CD4-positive, CD25-positive, alpha-beta regulatory T cell (primary cell): ENCODE measurements around the gene OXSM. TPM values are rescaled to one million over a fixed set of nuclear protein-coding genes. Genes with fewer than 3 reads are reported as not detected.
A peak's percentile ranks its signal among the peaks of the same experiment; 100 is the strongest.

Experiments
- ATAC-seq, 2 donors: fragments of 150-1000 bp; cut with Tn5 transposase; one replicate each; pipeline ENCODE4 v1.10.0; 2021; ENCODE audit warnings: low read depth in 2 of 2, moderate number of reproducible peaks in 2 of 2, moderate library complexity in 1 of 2
- DNase-seq, 3 donors: peaks; one replicate each; pipeline versions ENCODE4 v3.0.0 to v3.0.0-alpha.2; 2012 to 2022; ENCODE audit warnings: mixed read lengths in 1 of 3
- H3K27ac ChIP-seq: one replicate; pipeline ENCODE4 v1.7.0; 2013; ENCODE audit warnings: mild to moderate bottlenecking, low read length; ENCODE audit not compliant: insufficient read depth, poor library complexity, severe bottlenecking
- H3K27me3 ChIP-seq: one replicate; pipeline ENCODE4 v1.7.0; 2013; ENCODE audit warnings: low read length; ENCODE audit not compliant: control insufficient read depth, insufficient read depth
- H3K36me3 ChIP-seq: one replicate; pipeline ENCODE4 v1.7.0; 2013; ENCODE audit warnings: mild to moderate bottlenecking, low read length, moderate library complexity; ENCODE audit not compliant: control insufficient read depth, insufficient read depth
- H3K4me1 ChIP-seq: 2 replicates; pipeline ENCODE4 v1.7.0; 2013; ENCODE audit warnings: mild to moderate bottlenecking, low read length; ENCODE audit not compliant: insufficient read depth, control insufficient read depth, poor library complexity, severe bottlenecking
- H3K4me3 ChIP-seq: one replicate; pipeline ENCODE4 v1.7.0; 2013; ENCODE audit warnings: low read depth, mild to moderate bottlenecking, low read length, moderate library complexity
- H3K9me3 ChIP-seq, 2 experiments: 1 replicate in 1 of 2; 2 replicates in 1 of 2; pipeline ENCODE4 v1.7.0; 2013; ENCODE audit warnings: low read length in 2 of 2, mild to moderate bottlenecking in 1 of 2, moderate library complexity in 1 of 2; ENCODE audit not compliant: control insufficient read depth in 2 of 2
- H3K27ac Mint-ChIP-seq, 3 donors: one replicate each; pipeline ENCODE4 v1.8.0; 2020 to 2022; ENCODE audit warnings: mild to moderate bottlenecking in 3 of 3, mixed read lengths in 3 of 3, moderate library complexity in 2 of 3
- H3K27me3 Mint-ChIP-seq: one replicate; pipeline ENCODE4 v1.8.0; 2022; ENCODE audit warnings: mild to moderate bottlenecking, mixed read lengths
- H3K36me3 Mint-ChIP-seq: one replicate; pipeline ENCODE4 v1.8.0; 2020; ENCODE audit warnings: mixed read lengths
- H3K4me1 Mint-ChIP-seq, 4 donors: one replicate each; pipeline ENCODE4 v1.8.0; 2020 to 2022; ENCODE audit warnings: mixed read lengths in 4 of 4, mild to moderate bottlenecking in 1 of 4
- H3K4me3 Mint-ChIP-seq, 4 donors: one replicate each; pipeline ENCODE4 v1.8.0; 2020 to 2022; ENCODE audit warnings: mild to moderate bottlenecking in 4 of 4, mixed read lengths in 4 of 4, moderate library complexity in 3 of 4
- H3K9me3 Mint-ChIP-seq, 7 donors: one replicate each; pipeline ENCODE4 v1.8.0; 2020 to 2022; ENCODE audit warnings: mixed read lengths in 7 of 7, mild to moderate bottlenecking in 3 of 7, moderate library complexity in 2 of 7
- polyA plus RNA-seq, 4 donors: library from polyadenylated mRNA; unstranded; fragments of 300-500 nt; fragmentation: Illumina TruSeq; gene quantifications; one replicate each; pipeline ENCODE4 v1.2.3, GENCODE V29; 2021
- total RNA-seq: library from RNA; stranded (reverse); gene quantifications from one replicate; pipeline ENCODE4 v1.2.3, GENCODE V29; 2022

The OXSM gene
- total and polyA plus RNA-seq, 5 donors from 2014 or later = 6.6 to 17.4 (median 14.2) TPM

DNA sequence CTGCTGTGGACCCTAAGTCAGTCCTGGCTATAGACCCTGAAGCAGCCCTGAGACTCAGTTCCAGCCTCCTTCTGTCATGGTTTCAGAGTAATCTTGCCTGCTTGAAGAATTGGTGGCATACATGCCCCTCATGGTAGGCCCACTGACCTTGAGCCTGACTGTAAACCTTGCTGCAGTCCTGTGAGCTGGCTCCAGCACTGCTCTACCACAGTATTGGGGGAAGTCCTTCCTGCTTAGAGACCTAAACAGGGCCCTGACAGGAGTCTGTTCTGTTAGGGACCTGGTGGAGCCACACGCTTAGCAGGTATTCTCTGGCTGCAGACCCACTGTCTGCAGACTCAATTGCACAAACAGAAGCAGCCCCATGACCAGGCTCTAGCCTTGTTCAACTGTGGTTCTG is 47.1 kb downstream of the OXSM start:
- Mint-ChIP-seq H3K4me3 (no peak overlapping the region), H3K27me3 (peaks cover 27% of the 10 kb centered on the region), H3K4me1 (peaks cover 0 to 2% (median 0%) of the 10 kb centered on the region in 4 donors), H3K9me3 (peaks cover 0 to 4% (median 0%) of the 10 kb centered on the region in 7 donors), H3K36me3 (no peaks in the 10 kb centered on the region), H3K27ac (no peak overlapping the region)
- no peaks in the 10 kb centered on the region for H3K4me1 ChIP-seq
- H3K27ac ChIP-seq = no peak overlapping the region
- DNase-seq (peak in 1 of 3 donors; percentile 17), ATAC-seq (no peak)
- no peaks in the 10 kb centered on the region for H3K36me3 ChIP-seq
- H3K4me3 ChIP-seq = no peak overlapping the region
- peaks cover 0 to 6% of the 10 kb centered on the region in 2 experiments for H3K9me3 ChIP-seq
- H3K27me3 ChIP-seq = peaks cover 4% of the 10 kb centered on the region

DNA sequence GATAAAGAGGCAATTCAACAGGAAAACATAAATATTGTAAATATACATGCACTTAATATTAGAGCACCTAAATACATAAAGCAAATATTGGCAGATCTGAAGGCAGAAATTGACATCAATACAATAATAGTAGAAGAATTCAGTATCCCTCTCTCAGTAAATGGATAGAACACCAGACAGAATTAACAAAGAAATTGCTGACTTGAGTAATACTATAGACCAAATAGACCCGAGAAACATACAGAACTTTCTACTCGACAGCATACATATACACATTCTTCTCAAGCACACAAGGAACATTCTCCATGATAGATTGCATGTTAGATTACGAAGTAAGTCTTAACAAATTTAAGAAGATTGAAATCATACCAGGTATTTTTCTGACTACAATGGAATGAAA is 50.2 kb downstream of the OXSM start:
- DNase-seq (no peak), ATAC-seq (no peak)
- Histone ChIP-seq H3K27ac (no peak overlapping the region), H3K4me3 (no peak overlapping the region), H3K9me3 (peaks cover 0 to 6% of the 10 kb centered on the region in 2 experiments), H3K4me1 (no peaks in the 10 kb centered on the region), H3K27me3 (peaks cover 4% of the 10 kb centered on the region), H3K36me3 (no peaks in the 10 kb centered on the region)
- no peak overlapping the region for H3K4me3 Mint-ChIP-seq
- H3K9me3 Mint-ChIP-seq = peaks cover 0 to 4% (median 0%) of the 10 kb centered on the region in 7 donors
- no peaks in the 10 kb centered on the region for H3K36me3 Mint-ChIP-seq
- H3K27me3 Mint-ChIP-seq = peaks cover 25% of the 10 kb centered on the region
- peaks cover 0 to 2% (median 0%) of the 10 kb centered on the region in 4 donors for H3K4me1 Mint-ChIP-seq
- no peak overlapping the region for H3K27ac Mint-ChIP-seq

DNA sequence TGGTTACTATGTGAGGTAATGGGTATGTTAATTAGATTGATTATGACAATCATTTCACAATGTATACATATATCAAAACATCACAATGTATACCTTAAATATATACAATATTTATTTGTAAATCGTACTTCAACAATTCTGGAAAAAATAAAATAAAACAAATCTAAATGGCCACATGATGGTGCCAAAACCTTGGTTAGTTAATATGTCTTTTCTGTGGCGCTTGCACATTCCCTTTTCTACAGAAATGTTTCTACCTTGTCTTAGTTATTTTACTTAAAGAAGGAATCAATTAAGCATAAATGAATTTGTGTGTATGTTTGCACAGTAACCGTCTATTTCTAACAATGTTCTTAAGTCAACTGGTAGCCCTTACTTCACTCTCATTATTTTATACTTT is 53.4 kb downstream of the OXSM start:
- no peak for ATAC-seq
- Histone ChIP-seq H3K4me1 (no peaks in the 10 kb centered on the region), H3K27me3 (peaks cover 4% of the 10 kb centered on the region), H3K36me3 (no peaks in the 10 kb centered on the region), H3K27ac (no peak overlapping the region), H3K4me3 (no peak overlapping the region), H3K9me3 (peaks cover 0 to 3% of the 10 kb centered on the region in 2 experiments)
- Mint-ChIP-seq H3K27ac (no peak overlapping the region), H3K4me3 (no peak overlapping the region), H3K9me3 (peaks cover 0 to 4% (median 0%) of the 10 kb centered on the region in 7 donors), H3K27me3 (peaks cover 16% of the 10 kb centered on the region), H3K36me3 (no peaks in the 10 kb centered on the region), H3K4me1 (no peaks in the 10 kb centered on the region)
- no peak for DNase-seq

Other genes starting within 250 kb of the OXSM start
- 107 TPM for gene TOP2B, start 125.2 kb upstream of the OXSM start, total RNA-seq
- gene TOP2B, start 125.2 kb upstream of the OXSM start, polyA plus RNA-seq = 10 to 100 TPM; 52.8 to 66.6 (median 57.4) TPM
- 71.7 TPM for gene NGLY1, start 6.6 kb upstream of the OXSM start, total RNA-seq
- gene NGLY1, start 6.6 kb upstream of the OXSM start, polyA plus RNA-seq = 10 to 100 TPM; 36.8 to 45.0 (median 41.5) TPM